Heart left ventricle (tissue), 13 donors: ENCODE results near the gene RYK.

Source experiments
- CTCF ChIP-seq, 12 donors: fragments of 200-600 bp; sonication (generic) in 4 of 12; IDR thresholded peaks; one replicate each; pipeline versions ENCODE4 v1.5.0 to v1.8.0; 2018 to 2022; ENCODE audit warnings: antibody characterized with exemption in 12 of 12, mild to moderate bottlenecking in 5 of 12
- POLR2A ChIP-seq, 2 donors: fragments of 450-650 bp; IDR thresholded peaks; one replicate each; pipeline ENCODE4 v1.6.1; 2017; ENCODE audit warnings: antibody characterized with exemption in 2 of 2, mild to moderate bottlenecking in 2 of 2, moderate library complexity in 2 of 2
- donor health status: ischemic (EF 13 %, LVEDD 7.1; RV severe dilation, severe dysfunction).
- donor health status: DM: no; HTN: yes; CAD: no.
- donor health status: DM: no; HTN: no; CAD: no.
- donor health status: ischemic (EF 25% LVEDD 6.9; RV normal size, moderate dysfunction).
- donor health status: ischemic (EF 25% LVEDD 5.7; RV mildly dilated, moderate dysfunction).
- donor health status: ischemic (EF 35%, LVEDD 5.7; RV mildly dilated, moderate dysfunction).
- donor health status: nonischemic (EF 11% LVEDD 7.7; RV severe dilation, severe dysfunction).
- donor health status: DM: yes; HTN: yes; CAD: no.
- donor health status: PGD.
- donor health status: ischemic (EF 29% LVEDD 5.4; RV normal size, mild dysfunction).
- donor health status: nonischemic (EF 23%, LVEDD 6.1; RV moderate dilation, normal function).

GRCh38 chr3:134111616-134112015 lies 139.0 kb downstream of the RYK start:
- no peak for TF ChIP-seq CTCF (IDR thresholded peaks at IDR 0.05)
- TF ChIP-seq POLR2A (IDR thresholded peaks at IDR 0.05), result no peak
